Measurements from ENCODE around the gene TIMELESS. TPM values are rescaled to one million over a fixed set of nuclear protein-coding genes. Genes with fewer than 3 reads are reported as not detected.

The TIMELESS gene
- total RNA-seq, 4 donors from 2014 or later, result 6.9 to 16.4 (median 11.4) TPM

GRCh38 chr12:56398324-56398723 lies 50.9 kb downstream of the TIMELESS start:
- no peak for DNase-seq
- H3K27me3 ChIP-seq, result no peaks in the 10 kb centered on the region
- H3K36me3 ChIP-seq, result no peaks in the 10 kb centered on the region
- H3K9me3 ChIP-seq, result peaks cover 0 to 16% (median 0%) of the 10 kb centered on the region in 3 donors
- no peak overlapping the region for H3K27ac ChIP-seq
- no peak overlapping the region for H3K4me3 ChIP-seq
- intact Hi-C loops (cut with DNase I), result no loop called here
- H3K4me1 ChIP-seq, result no peaks in the 10 kb centered on the region
- no peak for TF ChIP-seq CTCF (IDR thresholded peaks at IDR 0.05)

- H3K9me3 ChIP-seq, result no peaks in the 10 kb centered on the region
- no peak for DNase-seq
- H3K27ac ChIP-seq, result no peak overlapping the region
- no peaks in the 10 kb centered on the region for H3K4me1 ChIP-seq
- TF ChIP-seq POLR2A (IDR thresholded peaks at IDR 0.05) (no peak), CTCF (IDR thresholded peaks at IDR 0.05) (no peak)
- no peak overlapping the region for H3K4me3 ChIP-seq
- intact Hi-C loops (cut with DNase I), result no loop called here
- no peaks in the 10 kb centered on the region for H3K36me3 ChIP-seq
- 95 to 98% methylated on average over 1 to 2 of the region's 2 CpGs for WGBS, 2 donors
- no peaks in the 10 kb centered on the region for H3K27me3 ChIP-seq
Observed at GRCh38 chr12:56392331-56392730, 56.9 kb downstream of the TIMELESS start.

GRCh38 chr12:56391721-56392120 lies 57.5 kb downstream of the TIMELESS start:
- Histone ChIP-seq H3K4me1 (no peaks in the 10 kb centered on the region), H3K4me3 (no peak overlapping the region), H3K36me3 (no peaks in the 10 kb centered on the region), H3K27ac (no peak overlapping the region), H3K27me3 (no peaks in the 10 kb centered on the region), H3K9me3 (no peaks in the 10 kb centered on the region)
- TF ChIP-seq POLR2A (IDR thresholded peaks at IDR 0.05) (no peak), CTCF (IDR thresholded peaks at IDR 0.05) (no peak)
- intact Hi-C loops (cut with DNase I), result no loop called here
- 58 to 100% methylated on average over 1 of the region's 1 CpG for WGBS, 2 donors
- DNase-seq, result no peak

GRCh38 chr12:56389412-56389811 lies 59.8 kb downstream of the TIMELESS start:
- Histone ChIP-seq H3K27me3 (no peaks in the 10 kb centered on the region), H3K36me3 (no peaks in the 10 kb centered on the region), H3K4me3 (no peak overlapping the region), H3K9me3 (no peaks in the 10 kb centered on the region), H3K27ac (no peak overlapping the region), H3K4me1 (no peaks in the 10 kb centered on the region)
- WGBS, 2 donors, result 72 to 73% methylated on average over 5 of the region's 5 CpGs
- intact Hi-C loops (cut with DNase I), result no loop called here
- TF ChIP-seq CTCF (IDR thresholded peaks at IDR 0.05) (no peak), POLR2A (IDR thresholded peaks at IDR 0.05) (no peak)
- no peak for DNase-seq

GRCh38 chr12:56387152-56387736 lies 62.0 kb downstream of the TIMELESS start:
- Histone ChIP-seq H3K27ac (no peak overlapping the region), H3K27me3 (no peaks in the 10 kb centered on the region), H3K36me3 (no peaks in the 10 kb centered on the region), H3K4me1 (no peaks in the 10 kb centered on the region), H3K9me3 (no peaks in the 10 kb centered on the region), H3K4me3 (no peak overlapping the region)
- TF ChIP-seq POLR2A (IDR thresholded peaks at IDR 0.05) (no peak), CTCF (IDR thresholded peaks at IDR 0.05) (no peak)
- whole genome bisulfite sequencing, 2 donors, result 44 to 53% methylated on average over 7 of the region's 7 CpGs
- no peak for DNase-seq
- intact Hi-C loops (cut with DNase I), result no loop called here

All from esophagus squamous epithelium (tissue), 5 donors.